K562 (cell line): ENCODE measurements around the gene OMP. TPM values are rescaled to one million over a fixed set of nuclear protein-coding genes. Genes with fewer than 3 reads are reported as not detected.

Source experiments
- BRD9 ChIP-seq: fragments of 450-650 bp; IDR thresholded peaks from 2 replicates; pipeline ENCODE4 v1.6.1; 2018; ENCODE audit warnings: low read depth; ENCODE audit not compliant: partially characterized antibody
- C11orf30 ChIP-seq: fragments of 450-650 bp; IDR thresholded peaks from 2 replicates; pipeline ENCODE4 v1.6.1; 2016; ENCODE audit warnings: low read depth, mild to moderate bottlenecking
- CAMTA2 ChIP-seq: fragments of 250-450 bp; sonication (Bioruptor Pico); conservative IDR thresholded peaks from 2 replicates; pipeline ENCODE4 v1.5.1; 2022
- FOXM1 ChIP-seq, 2 experiments: fragments of 450-650 bp in 1 of 2; sonication (generic) in 1 of 2; formaldehyde crosslinking in 1 of 2; IDR thresholded peaks; 2 replicates each; pipeline versions ENCODE4 v1.6.1 to v1.9.0; 2017 to 2022; ENCODE audit warnings: low read depth in 2 of 2, mild to moderate bottlenecking in 2 of 2, missing genetic modification reagents in 1 of 2, moderate library complexity in 1 of 2
- HDAC3 ChIP-seq: fragments of 450-650 bp; IDR thresholded peaks from 2 replicates; pipeline ENCODE4 v1.6.1; 2018; ENCODE audit warnings: borderline replicate concordance, mild to moderate bottlenecking, moderate library complexity; ENCODE audit not compliant: partially characterized antibody
- HNRNPK ChIP-seq: fragments of 200-400 bp; formaldehyde crosslinking; IDR thresholded peaks from one replicate; pipeline ENCODE4 v1.6.1; 2018; ENCODE audit warnings: mild to moderate bottlenecking, low read depth, low read length; ENCODE audit not compliant: poor library complexity, severe bottlenecking
- NELFE ChIP-seq: IDR thresholded peaks from 2 replicates; pipeline ENCODE4 v1.6.1; 2011; ENCODE audit warnings: mild to moderate bottlenecking; ENCODE audit not compliant: insufficient read depth, insufficient read length
- PHF21A ChIP-seq: fragments of 450-650 bp; IDR thresholded peaks from 2 replicates; pipeline ENCODE4 v1.6.1; 2017; ENCODE audit warnings: low read depth, borderline replicate concordance
- PKNOX1 ChIP-seq: fragments of 450-650 bp; IDR thresholded peaks from 2 replicates; pipeline ENCODE4 v1.6.1; 2016
- RBM25 ChIP-seq: fragments of 200-400 bp; formaldehyde crosslinking; IDR thresholded peaks from 2 replicates; pipeline ENCODE4 v1.6.1; 2018; ENCODE audit warnings: low read length, low read depth, moderate library complexity; ENCODE audit not compliant: severe bottlenecking
- SAP30 ChIP-seq: fragments of 200-600 bp; sonication (generic); IDR thresholded peaks from 2 replicates; pipeline ENCODE4 v1.6.1; 2012; ENCODE audit warnings: borderline replicate concordance, low read depth, mild to moderate bottlenecking, moderate library complexity, low read length, control low read depth, inconsistent platforms; ENCODE audit not compliant: insufficient read depth, poor library complexity, severe bottlenecking
- SRF ChIP-seq, 2 experiments: fragments of 250-450, 450-650 bp in 1 of 2; sonication (Bioruptor Pico) in 1 of 2; sonication (generic) in 1 of 2; formaldehyde crosslinking; IDR thresholded peaks; 2 replicates each; pipeline versions ENCODE4 v1.5.0 to v1.5.1; 2020 to 2022; ENCODE audit warnings: mild to moderate bottlenecking in 1 of 2, missing genetic modification reagents in 1 of 2
- TCF15 ChIP-seq: fragments of 250-450 bp; sonication (Bioruptor Pico); IDR thresholded peaks from 2 replicates; pipeline ENCODE4 v1.8.0; 2022; ENCODE audit warnings: moderate library complexity, mild to moderate bottlenecking, inconsistent platforms
- TEAD4 ChIP-seq, 2 experiments: sonication (generic) in 1 of 2; formaldehyde crosslinking in 1 of 2; IDR thresholded peaks; 2 replicates each; pipeline versions ENCODE4 v1.6.1 to v1.8.0; 2012 to 2022; ENCODE audit warnings: borderline replicate concordance in 1 of 2, inconsistent platforms in 1 of 2, low read length in 1 of 2, mild to moderate bottlenecking in 1 of 2, missing genetic modification reagents in 1 of 2
- USF2 ChIP-seq: sonication (generic); formaldehyde crosslinking; IDR thresholded peaks from 2 replicates; pipeline ENCODE4 v1.5.0; 2020; ENCODE audit warnings: missing genetic modification reagents
- ZNF324 ChIP-seq: fragments of 250-450 bp; sonication (Bioruptor Pico); IDR thresholded peaks from 2 replicates; pipeline ENCODE4 v1.4.0; 2020; ENCODE audit warnings: mild to moderate bottlenecking
- ZNF384 ChIP-seq: IDR thresholded peaks from 2 replicates; pipeline ENCODE4 v1.6.1; 2012; ENCODE audit warnings: low read depth, low read length, improper control_type of control experiment
- ZNF766 ChIP-seq: fragments of 200-800 bp; sonication (Bioruptor generic); conservative IDR thresholded peaks from 2 replicates; pipeline ENCODE4 v1.6.1; 2016; ENCODE audit warnings: missing genetic modification characterization, missing compliant biosample characterization
- polyA plus RNA-seq, 8 experiments: library from polyadenylated mRNA; depleted of rRNA in 4 of 8; stranded (reverse) in 5 of 8; unstranded in 3 of 8; fragments of >200 nt; fragmentation: Nextera tagmentation in 2 of 8; fragmentation: Illumina TruSeq in 1 of 8; extraction: Ambion mirVana in 2 of 8; extraction: Trizol in 1 of 8; gene quantifications; 2 replicates each; pipeline versions ENCODE4 v1.2.1 to v1.2.3, GENCODE V29; 2011 to 2014; ENCODE audit warnings: inconsistent platforms in 1 of 8, missing spikeins in 1 of 8
- total RNA-seq, 7 experiments: library from RNA; depleted of rRNA in 6 of 7; stranded (reverse); fragments of >200 nt in 6 of 7; fragmentation: Illumina TruSeq in 2 of 7; extraction: Trizol in 2 of 7; gene quantifications; 2 replicates each; pipeline versions ENCODE4 v1.2.1 to v1.2.3, GENCODE V29; 2011 to 2021; ENCODE audit warnings: low replicate concordance in 1 of 7
- TF ChIP-seq, protein P1 (sequence below): sonication (generic); formaldehyde crosslinking; IDR thresholded peaks from 2 replicates; pipeline ENCODE4 v1.8.1; 2023; ENCODE audit warnings: missing genetic modification reagents, mild to moderate bottlenecking, borderline replicate concordance

OMP gene
- total and polyA plus RNA-seq, 9 of the 15 experiments (the other 6 are each of a cell fraction or from before 2014, with no cell fraction given): not detected

DNA sequence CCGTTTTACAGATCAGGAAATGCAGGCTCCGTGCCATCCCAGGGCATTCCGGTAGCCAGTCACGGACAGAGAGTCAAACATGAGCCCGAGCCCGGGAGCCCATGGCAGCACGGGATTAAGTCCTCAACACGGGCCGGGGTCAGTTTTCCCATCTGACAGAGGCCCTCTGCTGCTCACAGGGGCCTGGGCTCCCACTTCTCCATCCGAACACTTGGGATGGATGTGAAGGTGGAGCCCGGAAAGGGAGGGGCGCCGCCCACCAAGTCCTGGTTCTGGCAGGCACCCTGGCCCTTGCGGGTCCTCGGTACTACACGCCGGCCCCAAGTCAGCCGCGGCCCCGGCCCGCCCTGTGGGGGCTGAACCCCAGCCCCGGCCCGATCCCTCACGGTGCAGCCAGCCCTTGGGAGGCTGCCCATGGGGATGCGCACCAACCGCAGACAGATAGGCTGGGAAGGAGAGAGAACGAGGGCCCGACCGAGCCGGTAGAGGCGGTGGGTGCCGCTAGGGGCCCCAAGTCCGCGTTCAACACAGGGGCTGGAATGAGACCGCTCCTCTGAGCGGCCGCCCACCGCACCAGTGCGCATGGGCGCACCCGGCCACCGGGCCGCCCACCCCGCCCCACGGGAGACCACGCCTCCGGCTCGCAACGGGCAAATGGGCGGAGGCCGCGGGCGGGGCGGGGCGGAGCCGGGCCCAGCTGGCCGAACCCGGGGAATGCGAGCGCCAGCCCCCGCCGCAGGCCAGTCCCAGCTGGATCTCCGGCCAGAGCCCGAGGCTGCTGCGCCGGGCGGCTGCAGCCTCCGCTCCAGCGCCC is 36.2 kb upstream of the OMP start, which contains the start of gene CAPN5 (continued):
- TF ChIP-seq, protein P1, sequence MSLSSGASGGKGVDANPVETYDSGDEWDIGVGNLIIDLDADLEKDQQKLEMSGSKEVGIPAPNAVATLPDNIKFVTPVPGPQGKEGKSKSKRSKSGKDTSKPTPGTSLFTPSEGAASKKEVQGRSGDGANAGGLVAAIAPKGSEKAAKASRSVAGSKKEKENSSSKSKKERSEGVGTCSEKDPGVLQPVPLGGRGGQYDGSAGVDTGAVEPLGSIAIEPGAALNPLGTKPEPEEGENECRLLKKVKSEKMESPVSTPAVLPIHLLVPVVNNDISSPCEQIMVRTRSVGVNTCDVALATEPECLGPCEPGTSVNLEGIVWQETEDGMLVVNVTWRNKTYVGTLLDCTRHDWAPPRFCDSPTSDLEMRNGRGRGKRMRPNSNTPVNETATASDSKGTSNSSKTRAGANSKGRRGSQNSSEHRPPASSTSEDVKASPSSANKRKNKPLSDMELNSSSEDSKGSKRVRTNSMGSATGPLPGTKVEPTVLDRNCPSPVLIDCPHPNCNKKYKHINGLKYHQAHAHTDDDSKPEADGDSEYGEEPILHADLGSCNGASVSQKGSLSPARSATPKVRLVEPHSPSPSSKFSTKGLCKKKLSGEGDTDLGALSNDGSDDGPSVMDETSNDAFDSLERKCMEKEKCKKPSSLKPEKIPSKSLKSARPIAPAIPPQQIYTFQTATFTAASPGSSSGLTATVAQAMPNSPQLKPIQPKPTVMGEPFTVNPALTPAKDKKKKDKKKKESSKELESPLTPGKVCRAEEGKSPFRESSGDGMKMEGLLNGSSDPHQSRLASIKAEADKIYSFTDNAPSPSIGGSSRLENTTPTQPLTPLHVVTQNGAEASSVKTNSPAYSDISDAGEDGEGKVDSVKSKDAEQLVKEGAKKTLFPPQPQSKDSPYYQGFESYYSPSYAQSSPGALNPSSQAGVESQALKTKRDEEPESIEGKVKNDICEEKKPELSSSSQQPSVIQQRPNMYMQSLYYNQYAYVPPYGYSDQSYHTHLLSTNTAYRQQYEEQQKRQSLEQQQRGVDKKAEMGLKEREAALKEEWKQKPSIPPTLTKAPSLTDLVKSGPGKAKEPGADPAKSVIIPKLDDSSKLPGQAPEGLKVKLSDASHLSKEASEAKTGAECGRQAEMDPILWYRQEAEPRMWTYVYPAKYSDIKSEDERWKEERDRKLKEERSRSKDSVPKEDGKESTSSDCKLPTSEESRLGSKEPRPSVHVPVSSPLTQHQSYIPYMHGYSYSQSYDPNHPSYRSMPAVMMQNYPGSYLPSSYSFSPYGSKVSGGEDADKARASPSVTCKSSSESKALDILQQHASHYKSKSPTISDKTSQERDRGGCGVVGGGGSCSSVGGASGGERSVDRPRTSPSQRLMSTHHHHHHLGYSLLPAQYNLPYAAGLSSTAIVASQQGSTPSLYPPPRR (CRISPR knock-in tag): no peak; the same call in 1 of the 2 replicates
- no peak for TF ChIP-seq TEAD4 (IDR thresholded peaks at IDR 0.05; ENCODE audit: low read length)
- no peak for TF ChIP-seq TEAD4 (CRISPR knock-in tag; IDR thresholded peaks at IDR 0.05; ENCODE audit: borderline replicate concordance)
- TF ChIP-seq PHF21A: no peak
- no peak for TF ChIP-seq PKNOX1
- TF ChIP-seq SRF (CRISPR knock-in tag; IDR thresholded peaks at IDR 0.05): no peak
- TF ChIP-seq ZNF324 (CRISPR knock-in tag): no peak
- no peak for TF ChIP-seq BRD9
- no peak for TF ChIP-seq C11orf30
- TF ChIP-seq HNRNPK: peak; percentile 89
- no peak for TF ChIP-seq HDAC3
- TF ChIP-seq ZNF384: no peak
- no peak for TF ChIP-seq ZNF766 (CRISPR knock-in tag)
- TF ChIP-seq RBM25: no peak
- TF ChIP-seq FOXM1 (IDR thresholded peaks at IDR 0.05; ENCODE audit: low read depth): no peak
- peak; percentile 66; the same call in 1 of the 2 replicates for TF ChIP-seq FOXM1 (CRISPR knock-in tag; IDR thresholded peaks at IDR 0.05; ENCODE audit: low read depth)
- TF ChIP-seq SAP30: peak; percentile 76
- TF ChIP-seq NELFE: no peak
- TF ChIP-seq CAMTA2: no peak
- TF ChIP-seq TCF15 (CRISPR knock-in tag): no peak
- TF ChIP-seq USF2 (CRISPR knock-in tag): no peak
